Neural cell (in vitro differentiated cells): ENCODE results near the gene SUCLG2.

Source experiments
- EZH2 ChIP-seq: fragments of 200-600, 300-800 bp; shearing (Covaris generic), sonication (generic); IDR thresholded peaks from 2 replicates; pipeline ENCODE4 v1.6.1; 2014; ENCODE audit warnings: antibody characterized with exemption, low read length, borderline replicate concordance, mild to moderate bottlenecking; ENCODE audit not compliant: insufficient read depth, poor library complexity, severe bottlenecking
- POLR2AphosphoS5 ChIP-seq: IDR thresholded peaks from 2 replicates; pipeline ENCODE4 v1.6.1; 2012
- TF ChIP-seq, protein P1 (sequence below): fragments of 450-650 bp; IDR thresholded peaks from 2 replicates; pipeline ENCODE4 v1.5.1; 2014; ENCODE audit warnings: antibody characterized with exemption, mild to moderate bottlenecking, moderate library complexity; ENCODE audit not compliant: poor library complexity, severe bottlenecking

GRCh38 chr3:67419218-67419529, 235.2 kb downstream of the SUCLG2 start:
- TF ChIP-seq, protein P1, sequence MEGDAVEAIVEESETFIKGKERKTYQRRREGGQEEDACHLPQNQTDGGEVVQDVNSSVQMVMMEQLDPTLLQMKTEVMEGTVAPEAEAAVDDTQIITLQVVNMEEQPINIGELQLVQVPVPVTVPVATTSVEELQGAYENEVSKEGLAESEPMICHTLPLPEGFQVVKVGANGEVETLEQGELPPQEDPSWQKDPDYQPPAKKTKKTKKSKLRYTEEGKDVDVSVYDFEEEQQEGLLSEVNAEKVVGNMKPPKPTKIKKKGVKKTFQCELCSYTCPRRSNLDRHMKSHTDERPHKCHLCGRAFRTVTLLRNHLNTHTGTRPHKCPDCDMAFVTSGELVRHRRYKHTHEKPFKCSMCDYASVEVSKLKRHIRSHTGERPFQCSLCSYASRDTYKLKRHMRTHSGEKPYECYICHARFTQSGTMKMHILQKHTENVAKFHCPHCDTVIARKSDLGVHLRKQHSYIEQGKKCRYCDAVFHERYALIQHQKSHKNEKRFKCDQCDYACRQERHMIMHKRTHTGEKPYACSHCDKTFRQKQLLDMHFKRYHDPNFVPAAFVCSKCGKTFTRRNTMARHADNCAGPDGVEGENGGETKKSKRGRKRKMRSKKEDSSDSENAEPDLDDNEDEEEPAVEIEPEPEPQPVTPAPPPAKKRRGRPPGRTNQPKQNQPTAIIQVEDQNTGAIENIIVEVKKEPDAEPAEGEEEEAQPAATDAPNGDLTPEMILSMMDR = no peak
- TF ChIP-seq EZH2 = no peak
- no peak for TF ChIP-seq POLR2AphosphoS5
